HG03280 (cell line): Measurements from ENCODE around the gene RAP1GAP.
"Not testable (repeated sequence)": the region's sequence is repeated elsewhere in the genome, so short reads cannot be mapped to it uniquely, and the experiment has no call there.

Experiments
- ATAC-seq: cut with Tn5 transposase; IDR thresholded peaks from one replicate; pipeline ENCODE4 v1.9.1; 2021; ENCODE audit warnings: mild to moderate bottlenecking, moderate library complexity; ENCODE audit not compliant: unreplicated experiment

Gene RAP1GAP

DNA sequence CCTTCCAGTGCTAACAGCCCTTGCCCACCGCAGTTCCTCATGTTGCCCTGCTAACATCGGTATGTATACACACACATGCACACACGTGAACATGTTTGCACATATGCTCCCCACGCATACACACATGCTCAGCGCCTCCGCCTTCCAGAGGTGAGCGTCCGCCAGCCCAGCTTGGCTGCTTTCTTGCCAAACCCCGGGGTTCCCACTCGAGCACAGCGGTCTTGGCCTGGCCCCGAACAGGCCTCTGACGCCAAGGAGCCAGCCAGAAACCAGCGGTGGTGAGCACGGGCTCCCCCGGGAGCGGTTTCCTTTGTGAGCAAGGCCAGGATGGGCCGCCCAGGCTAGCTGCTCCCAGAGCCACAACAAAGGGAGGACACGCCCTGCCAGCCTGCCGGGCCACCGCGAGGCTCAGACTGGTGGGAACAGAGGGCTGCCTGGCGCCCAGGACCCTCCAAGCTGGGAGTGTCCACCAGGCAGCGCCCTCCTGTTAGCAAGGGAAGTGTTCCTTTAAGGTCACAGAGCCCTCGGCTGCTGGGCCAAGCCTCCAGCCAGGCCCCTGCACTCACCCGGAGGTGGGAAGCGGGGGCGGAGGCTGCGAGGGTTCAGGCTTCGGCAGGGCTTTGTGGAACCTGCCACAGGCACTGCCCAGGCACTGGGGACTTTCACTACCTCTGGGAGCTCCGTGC lies 94.5 kb downstream of the RAP1GAP start:
- ATAC-seq, result no peak

GRCh38 chr1:21573971-21574465 lies 95.1 kb downstream of the RAP1GAP start:
- no peak for ATAC-seq

DNA sequence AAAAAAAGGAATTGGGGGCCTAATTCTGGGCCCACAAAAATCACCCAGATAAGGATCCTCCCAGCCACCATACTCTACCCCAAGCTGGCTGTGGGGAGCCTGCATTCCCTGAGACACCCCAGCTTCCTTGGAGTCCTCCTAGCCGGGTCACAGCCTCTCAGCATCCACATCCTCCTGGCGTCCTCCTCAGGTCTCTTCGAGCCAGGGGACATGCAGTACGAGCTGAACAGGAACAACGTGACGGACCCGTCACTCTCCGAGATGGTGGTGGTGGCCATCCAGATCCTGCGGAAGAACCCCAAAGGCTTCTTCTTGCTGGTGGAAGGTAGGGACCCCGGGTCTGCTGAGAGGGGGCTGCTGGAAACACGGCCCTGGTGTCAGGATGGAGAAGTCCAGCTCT lies 95.7 kb downstream of the RAP1GAP start:
- no peak for ATAC-seq

- no peak for ATAC-seq
Measured at GRCh38 chr1:21572735-21573277, 96.4 kb downstream of the RAP1GAP start.

DNA sequence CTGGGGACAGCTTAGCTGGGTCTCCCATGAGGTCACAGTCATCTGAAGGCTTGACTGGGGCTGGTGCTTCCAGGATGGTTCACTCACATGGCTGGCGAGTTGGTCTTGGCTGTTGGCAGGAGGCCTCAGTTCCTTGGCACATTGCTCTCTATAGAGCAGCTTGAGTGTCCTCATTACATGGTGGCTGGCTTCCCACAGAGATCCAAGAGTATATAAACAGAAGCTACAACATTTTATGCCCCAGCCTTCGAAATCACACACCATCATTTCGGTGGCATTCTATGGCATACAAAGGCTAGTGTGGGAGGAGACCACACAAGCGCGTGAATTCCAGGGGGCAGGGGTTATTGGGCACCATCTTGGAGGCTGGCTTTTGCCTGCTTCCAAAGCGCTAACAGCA lies 96.9 kb downstream of the RAP1GAP start:
- no peak for ATAC-seq

DNA sequence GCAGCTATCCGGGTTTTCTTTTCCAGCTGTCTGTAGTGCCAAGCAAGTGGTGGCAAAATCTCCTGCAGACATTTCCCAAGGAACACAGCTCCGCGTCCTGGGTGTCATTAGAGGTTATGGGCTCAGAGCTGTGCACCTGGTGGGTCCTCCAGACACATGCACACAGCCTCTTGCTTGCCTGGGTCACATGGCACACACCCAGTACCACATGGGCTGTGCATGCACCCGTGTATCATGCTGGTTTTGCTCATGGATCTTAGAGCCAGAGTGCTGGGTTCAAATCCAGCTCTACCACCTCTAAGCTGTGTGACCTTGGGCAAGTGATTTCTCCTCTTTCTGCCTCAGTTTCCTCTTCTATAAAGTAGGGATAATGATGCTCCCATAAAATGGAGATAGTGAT lies 98.3 kb downstream of the RAP1GAP start:
- no peak for ATAC-seq

DNA sequence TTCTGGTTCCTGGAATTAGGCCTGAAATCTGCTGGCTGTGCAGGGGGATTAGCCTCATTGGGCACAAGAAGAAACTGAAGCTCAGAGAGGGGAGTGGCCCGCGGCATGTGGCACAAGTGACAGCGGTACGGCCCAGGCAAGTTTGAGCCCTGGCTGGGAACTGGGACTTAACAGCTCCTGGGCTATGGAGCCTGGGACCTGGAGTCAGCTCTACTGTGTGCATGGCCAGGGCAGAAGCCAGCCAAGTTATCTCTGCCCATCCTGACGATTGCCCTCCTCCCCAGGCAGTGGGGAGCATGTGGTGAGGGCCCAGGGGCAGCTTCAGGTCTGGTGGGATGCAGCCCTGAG lies 98.7 kb downstream of the RAP1GAP start:
- ATAC-seq, result no peak

GRCh38 chr1:21569820-21570527 lies 99.2 kb downstream of the RAP1GAP start:
- no peak for ATAC-seq

DNA sequence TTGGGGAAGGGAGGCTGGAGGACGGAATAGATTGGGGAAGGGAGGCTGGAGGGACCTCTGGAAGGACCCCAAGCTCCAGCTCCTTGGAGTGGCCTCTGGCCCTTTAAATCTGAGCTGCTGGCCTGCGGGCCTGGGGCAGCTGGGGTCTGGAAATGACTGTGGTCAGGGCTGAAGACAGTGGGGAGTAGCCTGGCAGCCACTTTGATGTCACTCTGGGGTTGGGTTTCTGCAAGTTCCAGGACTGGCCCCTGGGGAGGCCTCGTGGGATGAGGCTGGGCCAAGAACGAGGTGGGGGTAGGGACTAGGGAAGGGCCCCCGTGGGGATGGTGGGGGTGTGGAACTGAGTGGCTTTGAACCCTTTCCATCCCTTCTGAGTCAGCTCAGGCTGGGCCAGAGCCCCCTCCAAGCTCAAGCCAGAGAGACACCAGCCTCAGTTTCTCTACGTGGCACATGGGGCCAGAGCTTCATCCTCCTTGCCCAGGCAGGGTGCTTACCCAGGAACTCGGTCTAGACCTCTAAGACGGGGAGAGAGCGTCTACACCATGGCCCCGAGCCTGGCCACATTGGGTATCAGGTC lies 100.3 kb downstream of the RAP1GAP start:
- ATAC-seq, result no peak

DNA sequence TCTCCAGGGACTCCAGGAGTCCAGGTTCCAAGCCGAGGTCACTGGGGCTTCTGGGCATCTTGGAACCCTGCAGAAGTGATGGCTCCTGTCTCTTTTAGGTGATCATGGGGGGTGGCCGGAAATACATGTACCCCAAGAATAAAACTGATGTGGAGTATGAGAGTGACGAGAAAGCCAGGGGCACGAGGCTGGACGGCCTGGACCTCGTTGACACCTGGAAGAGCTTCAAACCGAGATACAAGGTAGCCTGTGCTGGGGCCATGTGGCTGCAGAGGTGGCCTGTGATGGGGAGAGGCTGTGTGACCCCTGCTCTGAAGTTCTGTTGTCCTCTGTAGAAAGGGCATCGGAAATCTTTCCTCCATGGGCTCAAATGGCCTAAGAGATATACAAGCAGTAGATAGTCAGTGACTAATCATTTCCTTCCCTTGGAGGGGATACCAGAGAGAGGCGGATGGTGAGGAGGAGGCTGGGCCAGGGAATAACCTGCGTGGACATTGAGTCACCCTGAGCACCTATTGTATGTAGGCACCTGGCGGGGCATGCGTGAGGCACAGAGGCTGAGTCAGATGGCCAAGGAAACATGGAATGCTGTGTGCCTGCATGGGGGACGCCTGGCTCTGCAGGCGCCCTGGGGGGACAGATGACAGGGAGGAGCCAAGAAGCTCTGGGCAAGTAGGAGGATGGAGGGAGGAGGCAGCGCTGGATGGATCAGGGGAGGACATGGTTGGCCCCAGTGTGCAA lies 101.0 kb downstream of the RAP1GAP start:
- ATAC-seq, result no peak

GRCh38 chr1:21567241-21568005 lies 101.7 kb downstream of the RAP1GAP start:
- ATAC-seq, result no peak

- not testable (repeated sequence) for ATAC-seq
Measured at GRCh38 chr1:21566361-21566760, 102.8 kb downstream of the RAP1GAP start.

GRCh38 chr1:21565285-21565684 lies 103.9 kb downstream of the RAP1GAP start:
- ATAC-seq, result no peak

DNA sequence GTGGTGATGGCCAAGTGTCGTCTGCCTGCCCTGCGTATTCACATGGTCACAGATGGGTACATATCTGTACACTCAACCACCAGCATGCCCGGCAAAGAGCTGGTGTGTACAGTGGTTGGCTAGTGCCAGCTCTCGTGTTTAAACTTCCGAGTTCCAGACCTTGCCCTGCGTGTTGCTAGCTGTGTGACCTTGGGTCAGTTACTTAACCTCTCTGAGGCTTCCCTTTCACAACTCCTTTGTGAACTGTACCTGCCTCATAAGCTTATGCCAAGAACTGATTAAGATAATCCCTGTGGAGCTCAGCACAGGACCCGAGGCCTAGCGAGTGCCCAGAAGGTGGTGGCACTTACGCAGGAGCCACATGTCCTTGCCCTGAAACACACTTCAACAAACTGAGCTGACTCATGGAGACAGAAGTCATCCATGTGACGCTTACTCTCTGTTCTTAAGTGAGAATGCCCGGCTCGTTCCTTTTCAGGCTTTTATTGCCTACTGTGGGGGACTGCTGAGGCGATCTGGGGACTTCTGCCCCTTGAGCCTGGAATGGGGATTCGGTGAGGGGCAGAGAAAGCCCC lies 104.5 kb downstream of the RAP1GAP start:
- no peak for ATAC-seq

- no peak for ATAC-seq
Measured at GRCh38 chr1:21563971-21564370, 105.2 kb downstream of the RAP1GAP start.

- ATAC-seq, result no peak
Measured at GRCh38 chr1:21562896-21563295, 106.3 kb downstream of the RAP1GAP start.

GRCh38 chr1:21560916-21561638 lies 108.1 kb downstream of the RAP1GAP start:
- no peak for ATAC-seq

DNA sequence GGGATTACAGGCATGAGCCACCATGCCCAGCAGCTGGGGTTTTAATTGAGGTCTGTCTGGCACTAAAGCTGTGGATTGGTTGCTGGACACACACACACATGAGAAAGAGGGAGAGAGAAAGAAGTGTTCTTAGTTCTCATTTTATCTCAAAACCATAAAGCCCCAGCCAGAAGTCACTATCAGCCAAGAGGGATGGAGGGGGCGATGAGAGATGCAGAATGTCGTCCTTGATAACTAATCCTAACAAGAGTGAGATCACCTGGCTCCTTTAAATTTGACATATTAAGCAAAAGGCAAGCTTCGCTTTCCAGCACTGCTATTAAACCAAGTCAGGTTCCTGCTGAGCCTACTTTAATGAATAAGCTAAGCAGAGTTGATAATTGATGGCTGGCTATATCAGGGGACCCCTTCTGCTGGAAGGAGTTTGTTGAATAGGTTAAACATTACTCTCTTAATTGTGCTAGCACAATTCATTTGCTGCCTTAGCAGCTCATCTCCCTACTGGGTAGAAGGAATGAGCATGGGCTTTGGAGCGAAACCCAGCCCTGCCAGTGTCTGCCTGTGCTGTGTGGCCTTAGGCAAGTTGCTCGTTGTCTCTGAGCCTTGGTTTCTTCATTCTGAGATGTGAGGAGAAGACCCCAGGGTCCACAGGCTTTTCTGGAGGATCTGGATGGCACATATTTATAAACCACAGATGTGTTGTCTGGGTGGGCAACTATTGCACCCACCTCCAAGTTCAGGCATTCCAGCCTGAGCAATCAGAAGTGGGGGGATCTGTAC lies 109.2 kb downstream of the RAP1GAP start:
- ATAC-seq, result no peak
